Nephron progenitor cell (in vitro differentiated cells): Measurements from ENCODE around the gene SMARCE1.
A peak's percentile ranks its signal among the peaks of the same experiment; 100 is the strongest.

Experiments used
- DNase-seq: peaks from one replicate; pipeline ENCODE4 v3.0.0; 2021
- H3K27ac Mint-ChIP-seq: 2 replicates; pipeline ENCODE4 v1.8.0; 2021; ENCODE audit warnings: mild to moderate bottlenecking, moderate library complexity, mixed read lengths
- H3K27me3 Mint-ChIP-seq: 2 replicates; pipeline ENCODE4 v1.8.0; 2021; ENCODE audit warnings: mild to moderate bottlenecking, low read depth, mixed read lengths; ENCODE audit not compliant: poor library complexity
- H3K36me3 Mint-ChIP-seq: 2 replicates; pipeline ENCODE4 v1.8.0; 2021; ENCODE audit warnings: low read depth, mixed read lengths
- H3K4me1 Mint-ChIP-seq: 2 replicates; pipeline ENCODE4 v1.8.0; 2021; ENCODE audit warnings: mixed read lengths
- H3K4me3 Mint-ChIP-seq: 2 replicates; pipeline ENCODE4 v1.8.0; 2021; ENCODE audit warnings: mild to moderate bottlenecking, moderate library complexity, mixed read lengths
- H3K9me3 Mint-ChIP-seq: 2 replicates; pipeline ENCODE4 v1.8.0; 2021; ENCODE audit warnings: mild to moderate bottlenecking, moderate library complexity, mixed read lengths
- TF ChIP-seq, protein P1 (sequence below): fragments of 200-600 bp; sonication (generic); IDR thresholded peaks from 2 replicates; pipeline ENCODE4 v1.5.0; 2021; ENCODE audit warnings: antibody characterized with exemption

Gene SMARCE1

DNA sequence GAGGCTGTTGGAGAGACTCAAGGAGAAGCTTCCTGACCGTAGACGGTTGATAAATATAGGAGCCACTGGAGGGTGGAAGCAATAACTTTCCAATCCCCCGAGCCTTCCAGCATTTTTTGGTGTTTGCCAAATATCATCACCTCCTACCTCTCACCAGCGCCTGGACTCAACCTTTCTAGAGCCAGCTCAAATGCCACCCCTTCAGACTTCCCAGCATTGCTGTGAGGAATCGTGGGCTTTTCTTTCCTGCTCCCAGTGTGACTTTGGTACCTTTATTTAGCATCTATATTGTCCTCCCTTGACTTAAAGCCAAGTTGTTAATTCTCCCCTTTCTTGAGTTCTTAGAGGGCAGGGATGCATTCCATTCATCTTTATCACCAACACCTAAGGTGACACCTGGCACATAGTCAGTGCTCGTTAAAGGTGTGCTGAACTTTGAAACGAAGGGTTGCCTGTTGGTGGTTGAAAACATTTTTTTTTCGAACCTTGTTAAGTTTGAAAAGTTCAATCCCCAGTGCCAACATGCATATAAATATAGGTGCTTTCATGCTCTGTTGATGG lies 47.1 kb downstream of the SMARCE1 start:
- Mint-ChIP-seq H3K27me3 (peaks cover 16% of the 10 kb centered on the region), H3K4me3 (no peak overlapping the region), H3K27ac (no peak overlapping the region), H3K36me3 (no peaks in the 10 kb centered on the region), H3K9me3 (no peaks in the 10 kb centered on the region), H3K4me1 (peaks cover 77% of the 10 kb centered on the region)
- DNase-seq, result no peak
- TF ChIP-seq, protein P1, sequence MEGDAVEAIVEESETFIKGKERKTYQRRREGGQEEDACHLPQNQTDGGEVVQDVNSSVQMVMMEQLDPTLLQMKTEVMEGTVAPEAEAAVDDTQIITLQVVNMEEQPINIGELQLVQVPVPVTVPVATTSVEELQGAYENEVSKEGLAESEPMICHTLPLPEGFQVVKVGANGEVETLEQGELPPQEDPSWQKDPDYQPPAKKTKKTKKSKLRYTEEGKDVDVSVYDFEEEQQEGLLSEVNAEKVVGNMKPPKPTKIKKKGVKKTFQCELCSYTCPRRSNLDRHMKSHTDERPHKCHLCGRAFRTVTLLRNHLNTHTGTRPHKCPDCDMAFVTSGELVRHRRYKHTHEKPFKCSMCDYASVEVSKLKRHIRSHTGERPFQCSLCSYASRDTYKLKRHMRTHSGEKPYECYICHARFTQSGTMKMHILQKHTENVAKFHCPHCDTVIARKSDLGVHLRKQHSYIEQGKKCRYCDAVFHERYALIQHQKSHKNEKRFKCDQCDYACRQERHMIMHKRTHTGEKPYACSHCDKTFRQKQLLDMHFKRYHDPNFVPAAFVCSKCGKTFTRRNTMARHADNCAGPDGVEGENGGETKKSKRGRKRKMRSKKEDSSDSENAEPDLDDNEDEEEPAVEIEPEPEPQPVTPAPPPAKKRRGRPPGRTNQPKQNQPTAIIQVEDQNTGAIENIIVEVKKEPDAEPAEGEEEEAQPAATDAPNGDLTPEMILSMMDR, result no peak

DNA sequence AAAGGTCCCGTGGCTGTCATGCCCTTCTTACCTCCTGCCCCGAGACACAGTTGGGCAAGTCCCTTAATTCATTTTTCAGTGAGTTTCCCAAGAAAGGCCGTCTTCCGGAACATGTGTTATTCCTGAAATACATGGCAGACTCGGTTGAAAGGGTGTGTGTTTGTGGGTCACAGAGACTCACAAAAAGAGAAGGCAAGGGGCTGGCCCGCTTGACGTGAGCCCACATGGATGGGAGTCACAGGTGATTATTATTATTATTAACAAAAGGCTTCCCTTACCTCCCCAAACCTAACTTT lies 48.2 kb downstream of the SMARCE1 start:
- no peaks in the 10 kb centered on the region for H3K36me3 Mint-ChIP-seq
- TF ChIP-seq, protein P1, result no peak
- H3K27ac Mint-ChIP-seq, result peak overlapping the region; percentile 92
- H3K9me3 Mint-ChIP-seq, result no peaks in the 10 kb centered on the region
- peak overlapping the region; percentile 20 for H3K4me3 Mint-ChIP-seq
- peaks cover 84% of the 10 kb centered on the region for H3K4me1 Mint-ChIP-seq
- DNase-seq, result no peak
- H3K27me3 Mint-ChIP-seq, result peaks cover 13% of the 10 kb centered on the region

DNA sequence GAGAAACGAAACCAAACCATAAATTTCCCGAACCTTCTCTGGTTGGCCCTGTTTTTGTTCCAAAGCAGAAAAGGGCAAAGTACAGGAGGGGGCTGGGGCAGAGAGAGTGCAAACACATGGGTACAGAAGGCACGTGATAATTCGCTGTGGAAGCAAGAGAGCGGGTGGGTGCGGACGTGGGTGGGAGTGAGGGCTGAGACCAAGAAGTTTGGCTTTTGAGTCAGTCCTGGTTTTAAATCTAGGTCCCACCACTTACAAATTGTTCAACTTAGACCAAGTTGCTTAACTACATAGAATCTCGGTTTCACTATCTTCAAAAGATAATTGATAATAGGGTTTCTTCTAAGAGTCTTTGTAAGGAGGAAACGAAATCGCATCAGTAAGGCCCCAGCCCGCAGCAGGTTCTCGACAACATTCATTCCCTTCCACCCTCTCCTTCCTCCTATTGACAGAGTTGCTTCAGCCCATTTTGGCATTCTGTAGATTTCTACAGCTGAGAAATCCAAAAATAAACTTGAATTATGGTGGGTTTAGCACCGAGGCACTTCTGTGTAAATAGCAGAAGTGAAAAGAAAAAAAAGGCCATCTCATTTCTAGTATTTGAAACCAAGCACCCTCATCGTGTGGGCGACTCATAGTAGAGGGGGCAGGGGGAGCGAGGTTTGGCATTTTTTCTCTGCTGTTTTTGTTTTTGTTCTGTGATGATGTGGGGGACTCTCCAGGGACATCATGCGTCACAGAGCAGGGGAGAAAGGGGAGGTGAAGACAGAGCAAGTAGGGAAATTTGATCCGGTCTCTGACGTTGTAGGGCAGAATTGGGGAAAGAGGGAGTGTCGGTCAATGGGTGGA lies 48.8 kb downstream of the SMARCE1 start:
- Mint-ChIP-seq H3K4me3 (peak overlapping the region; percentile 20), H3K4me1 (peaks cover 86% of the 10 kb centered on the region), H3K9me3 (no peaks in the 10 kb centered on the region), H3K27ac (peak overlapping the region; percentile 92), H3K36me3 (no peaks in the 10 kb centered on the region), H3K27me3 (peaks cover 14% of the 10 kb centered on the region)
- peak; percentile 21 for DNase-seq
- TF ChIP-seq, protein P1, result no peak

DNA sequence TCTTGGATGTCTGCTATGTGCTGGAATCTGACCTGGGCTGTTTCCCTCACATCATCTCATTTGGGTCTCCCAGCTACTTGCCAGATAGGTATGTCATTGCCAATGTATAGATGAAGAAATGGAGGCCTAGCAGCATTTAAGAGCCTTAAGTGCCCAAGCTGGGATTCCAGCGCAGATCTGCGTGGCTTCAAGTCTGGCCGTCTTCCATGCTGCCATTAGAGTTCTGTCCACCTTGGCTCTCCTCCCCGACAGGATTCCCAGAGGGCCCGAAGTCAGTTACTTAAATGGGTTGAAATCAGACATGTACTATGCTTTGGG lies 49.4 kb downstream of the SMARCE1 start:
- Mint-ChIP-seq H3K27me3 (peaks cover 13% of the 10 kb centered on the region), H3K27ac (peak overlapping the region; percentile 92), H3K4me3 (no peak overlapping the region), H3K9me3 (no peaks in the 10 kb centered on the region), H3K36me3 (no peaks in the 10 kb centered on the region), H3K4me1 (peaks cover 86% of the 10 kb centered on the region)
- TF ChIP-seq, protein P1, result no peak
- no peak for DNase-seq

DNA sequence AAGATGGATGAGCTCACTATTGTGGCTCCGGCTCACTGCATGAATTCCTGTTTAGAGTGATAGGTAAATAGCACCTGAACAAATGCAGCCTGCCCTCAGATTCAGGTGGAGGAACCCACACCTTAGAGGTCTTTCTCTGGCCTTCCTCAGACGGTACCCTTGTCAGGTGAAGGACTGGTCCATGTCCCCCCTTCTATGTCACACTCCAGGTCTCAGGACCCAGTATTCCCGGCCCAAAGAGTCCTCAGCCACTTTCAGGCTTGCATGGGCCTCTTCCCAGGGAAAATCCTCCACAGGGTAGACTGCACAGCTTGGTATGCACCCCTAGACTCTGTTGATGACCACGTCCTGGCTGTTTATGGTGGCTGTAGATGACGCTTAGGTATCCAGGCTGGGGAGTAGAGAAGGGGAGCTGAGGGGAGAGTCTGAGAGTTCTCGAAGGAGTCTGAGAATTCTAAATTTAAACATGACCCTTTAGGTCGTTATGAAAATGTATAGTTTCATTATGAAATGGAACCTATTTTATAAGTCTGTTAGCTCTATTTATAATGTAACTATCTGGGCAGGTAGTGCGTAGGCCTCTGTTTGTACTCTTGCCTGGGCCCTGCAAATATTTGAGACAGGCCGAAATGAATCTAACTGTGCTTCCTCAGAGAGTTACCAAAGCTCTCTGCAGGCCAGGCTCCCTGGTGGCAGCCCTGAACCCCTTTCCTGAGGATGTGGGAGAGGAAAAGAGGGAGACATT lies 49.9 kb downstream of the SMARCE1 start:
- Mint-ChIP-seq H3K9me3 (no peaks in the 10 kb centered on the region), H3K4me1 (peaks cover 81% of the 10 kb centered on the region), H3K36me3 (no peaks in the 10 kb centered on the region), H3K4me3 (no peak overlapping the region), H3K27ac (peak overlapping the region; percentile 92), H3K27me3 (peaks cover 11% of the 10 kb centered on the region)
- TF ChIP-seq, protein P1, result no peak
- no peak for DNase-seq
